DMS79 treated with DMSO at 0.1 percent for 48 hours (cell line): ENCODE data around the gene ZNF554.
"Not testable (repeated sequence)": the region's sequence is repeated elsewhere in the genome, so short reads cannot be mapped to it uniquely, and the experiment has no call there.

Experiments
- DNase-seq: peaks from one replicate; lab custom pipeline; 2025; lab: John Stamatoyannopoulos, UW

ZNF554 gene

GRCh38 chr19:2807379-2808128, 12.1 kb upstream of the ZNF554 start:
- DNase-seq, result no peak

GRCh38 chr19:2808129-2808941, 11.3 kb upstream of the ZNF554 start:
- no peak for DNase-seq

GRCh38 chr19:2809387-2810140, 10.1 kb upstream of the ZNF554 start:
- DNase-seq, result no peak

- no peak for DNase-seq
These were observed 9.3 kb upstream of the ZNF554 start for GRCh38 chr19:2810141-2811091.

- DNase-seq, result no peak
These were observed 8.4 kb upstream of the ZNF554 start for GRCh38 chr19:2811221-2811722.

- DNase-seq, result no peak
These were observed 7.8 kb upstream of the ZNF554 start for GRCh38 chr19:2811735-2812413.

GRCh38 chr19:2812414-2813234, 7.0 kb upstream of the ZNF554 start:
- DNase-seq, result no peak

GRCh38 chr19:2813235-2814160, 6.2 kb upstream of the ZNF554 start:
- DNase-seq, result no peak

- DNase-seq, result no peak
These were observed 5.2 kb upstream of the ZNF554 start for GRCh38 chr19:2814426-2814825.

- DNase-seq, result no peak
These were observed 4.5 kb upstream of the ZNF554 start for GRCh38 chr19:2815191-2815614.

- no peak for DNase-seq
These were observed 3.7 kb upstream of the ZNF554 start for GRCh38 chr19:2815923-2816322.

GRCh38 chr19:2816641-2817040, 3.0 kb upstream of the ZNF554 start:
- no peak for DNase-seq

- not testable (repeated sequence) for DNase-seq
These were observed 2.3 kb upstream of the ZNF554 start for GRCh38 chr19:2817237-2817829.

GRCh38 chr19:2820112-2820702, 539 bp downstream of the ZNF554 start:
- DNase-seq, result no peak

GRCh38 chr19:2822846-2823245, 3.2 kb downstream of the ZNF554 start:
- DNase-seq, result no peak

GRCh38 chr19:2823646-2824045, 4.0 kb downstream of the ZNF554 start:
- DNase-seq, result no peak

- DNase-seq, result no peak
These were observed 4.5 kb downstream of the ZNF554 start for GRCh38 chr19:2824129-2824528.

- DNase-seq, result no peak
These were observed 7.4 kb downstream of the ZNF554 start for GRCh38 chr19:2827022-2827421.
